HG03135 (cell line): ENCODE results near the gene MANEAL.
"Not testable (repeated sequence)": the region's sequence is repeated elsewhere in the genome, so short reads cannot be mapped to it uniquely, and the experiment has no call there.

Experiments
- ATAC-seq: cut with Tn5 transposase; IDR thresholded peaks from one replicate; pipeline ENCODE4 v1.9.1; 2021; ENCODE audit warnings: mild to moderate bottlenecking, moderate library complexity; ENCODE audit not compliant: unreplicated experiment

Gene MANEAL, protein sequence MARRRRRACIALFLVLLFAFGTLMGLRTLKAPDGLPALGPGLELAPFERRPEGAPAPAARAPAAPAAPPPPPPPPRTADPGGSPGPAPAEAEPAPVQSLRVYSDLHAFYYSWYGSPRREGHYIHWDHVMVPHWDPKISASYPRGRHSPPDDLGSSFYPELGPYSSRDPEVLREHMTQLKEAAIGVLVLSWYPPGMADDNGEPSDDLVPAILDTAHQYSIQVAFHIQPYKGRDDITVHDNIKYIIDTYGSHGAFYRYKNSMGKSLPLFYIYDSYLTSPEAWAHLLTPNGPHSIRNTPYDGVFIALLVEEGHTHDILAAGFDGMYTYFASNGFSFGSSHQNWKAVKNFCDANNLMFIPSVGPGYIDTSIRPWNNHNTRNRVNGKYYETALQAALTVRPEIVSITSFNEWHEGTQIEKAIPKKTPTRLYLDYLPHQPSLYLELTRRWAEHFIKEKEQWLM

DNA sequence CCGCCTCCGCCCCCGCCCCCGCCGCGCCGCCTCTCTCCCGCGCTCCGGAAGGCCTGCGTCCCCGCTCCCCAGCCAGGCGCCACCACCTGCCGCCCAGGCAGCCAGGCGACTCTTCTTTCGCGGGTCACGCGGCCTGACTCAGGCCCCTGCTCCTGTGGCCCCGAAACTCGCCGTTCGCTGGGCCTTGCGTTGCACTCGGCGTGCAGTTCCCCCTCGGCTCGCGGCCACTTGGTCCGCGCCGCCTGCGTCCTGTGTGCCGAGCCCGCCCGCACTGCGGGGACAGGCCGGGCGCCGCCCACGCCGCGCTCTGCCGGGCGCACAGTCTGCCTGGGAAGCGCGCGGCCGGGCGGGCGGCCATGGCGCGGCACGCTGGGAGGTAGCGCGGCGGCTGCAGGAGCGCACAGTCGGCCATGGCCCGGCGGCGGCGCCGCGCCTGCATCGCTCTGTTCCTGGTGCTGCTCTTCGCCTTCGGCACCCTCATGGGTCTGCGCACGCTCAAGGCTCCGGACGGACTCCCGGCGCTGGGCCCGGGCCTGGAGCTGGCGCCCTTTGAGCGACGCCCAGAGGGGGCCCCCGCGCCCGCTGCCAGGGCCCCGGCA lies at the start of gene MANEAL:
Gene MANEAL, plus strand, starts transcription at position 75 of the 599 bp plus-strand sequence. Its CDS starts 336 bp downstream, at position 411.
- ATAC-seq: no peak

DNA sequence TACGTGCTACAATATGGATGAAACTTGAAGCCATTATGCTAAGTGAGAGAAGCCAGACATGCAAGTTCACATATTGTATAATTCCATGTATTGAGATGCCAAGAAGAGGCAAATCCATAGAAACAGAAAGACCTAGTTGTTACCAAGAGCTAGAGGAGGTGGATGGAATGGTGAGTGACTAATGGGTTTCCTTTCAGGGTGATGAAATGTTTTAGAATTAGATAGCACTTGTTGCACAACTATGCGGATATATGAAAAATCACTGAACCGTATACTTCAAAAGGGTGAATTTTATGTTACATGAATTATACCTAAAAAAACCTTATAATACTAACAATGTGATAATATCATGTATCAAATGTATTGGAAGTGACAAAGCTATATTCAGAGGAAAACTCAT lies 46.8 kb upstream of the MANEAL start:
- no peak for ATAC-seq

DNA sequence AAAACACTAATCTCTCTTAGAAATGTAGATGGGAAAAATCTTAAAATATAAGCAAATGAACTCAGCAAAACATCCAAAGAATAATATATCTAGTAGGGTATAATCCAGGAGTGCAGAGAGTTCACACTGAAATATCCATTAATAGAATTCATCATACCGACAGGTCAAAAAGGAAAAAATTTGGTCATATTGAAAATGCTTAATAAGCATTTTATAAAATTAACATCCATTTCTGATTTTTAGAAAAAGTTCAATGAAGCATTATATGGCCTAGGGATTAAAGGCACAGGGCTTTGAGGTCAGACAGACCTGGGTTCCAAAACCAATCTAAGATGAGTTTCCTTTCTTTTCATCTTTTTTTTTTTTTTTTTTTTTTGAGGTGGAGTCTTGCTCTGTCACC lies 45.1 kb upstream of the MANEAL start:
- no peak for ATAC-seq

DNA sequence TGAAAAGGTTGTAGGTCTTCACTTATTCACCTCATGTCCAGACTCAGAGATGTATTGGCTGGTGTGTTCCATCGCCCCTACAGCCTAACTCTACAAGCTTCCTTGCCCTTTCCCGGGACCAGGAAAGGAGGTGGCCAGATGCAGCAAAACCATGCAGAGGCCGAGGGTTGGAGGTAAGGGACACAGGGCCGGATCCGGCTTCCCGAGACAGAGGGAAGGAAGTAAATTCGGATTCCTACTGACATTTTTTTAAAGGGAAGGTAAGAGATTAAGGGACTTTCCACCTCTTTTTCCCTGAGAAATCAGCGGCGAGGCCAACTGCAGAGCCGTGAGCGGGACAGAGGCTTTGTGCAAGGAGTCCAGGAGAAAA lies 41.4 kb upstream of the MANEAL start:
- no peak for ATAC-seq

DNA sequence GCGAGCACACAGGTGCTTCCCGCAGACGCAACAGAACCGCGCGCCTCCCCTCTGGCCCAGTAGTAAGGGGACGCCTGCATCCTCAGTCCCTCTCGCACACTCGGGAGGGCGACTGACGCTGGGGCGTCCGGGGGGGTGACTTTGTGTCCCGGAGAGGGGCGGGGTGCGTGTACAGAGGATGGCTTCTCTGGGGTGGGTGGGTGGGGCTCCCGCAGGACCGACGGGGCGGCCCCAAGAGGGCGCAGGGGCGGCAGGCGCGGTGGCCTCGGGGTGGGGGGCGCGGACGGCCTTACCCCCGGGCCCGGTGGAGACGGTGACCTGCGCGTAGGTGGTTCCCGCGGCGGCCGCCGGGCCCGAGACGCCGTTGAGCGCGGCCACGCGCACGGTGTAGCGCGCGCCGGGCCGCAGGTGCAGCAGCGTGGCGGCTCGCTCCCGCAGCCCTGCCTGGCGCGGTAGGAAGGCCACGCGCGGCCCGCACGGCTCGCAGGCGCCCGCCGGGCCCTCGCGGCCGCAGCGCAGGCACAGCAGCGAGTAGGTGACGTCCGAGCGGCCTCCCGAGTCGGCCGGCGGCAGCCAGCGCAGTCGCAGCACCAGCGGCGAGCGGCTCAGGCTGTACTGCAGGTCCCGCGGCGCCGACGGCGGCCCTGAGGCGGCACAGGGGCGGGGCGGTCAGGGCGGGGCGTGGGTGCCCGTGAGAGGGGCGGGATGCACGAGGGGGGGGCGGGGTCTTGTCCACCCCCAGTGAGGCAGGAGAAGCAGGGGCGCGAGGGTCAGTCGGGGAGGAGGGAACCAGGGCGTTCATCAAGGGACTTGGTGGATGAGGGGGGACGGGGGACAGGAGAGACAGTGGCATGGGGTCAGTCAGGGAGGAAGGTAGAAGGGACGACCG lies 40.8 kb upstream of the MANEAL start:
- no peak for ATAC-seq

DNA sequence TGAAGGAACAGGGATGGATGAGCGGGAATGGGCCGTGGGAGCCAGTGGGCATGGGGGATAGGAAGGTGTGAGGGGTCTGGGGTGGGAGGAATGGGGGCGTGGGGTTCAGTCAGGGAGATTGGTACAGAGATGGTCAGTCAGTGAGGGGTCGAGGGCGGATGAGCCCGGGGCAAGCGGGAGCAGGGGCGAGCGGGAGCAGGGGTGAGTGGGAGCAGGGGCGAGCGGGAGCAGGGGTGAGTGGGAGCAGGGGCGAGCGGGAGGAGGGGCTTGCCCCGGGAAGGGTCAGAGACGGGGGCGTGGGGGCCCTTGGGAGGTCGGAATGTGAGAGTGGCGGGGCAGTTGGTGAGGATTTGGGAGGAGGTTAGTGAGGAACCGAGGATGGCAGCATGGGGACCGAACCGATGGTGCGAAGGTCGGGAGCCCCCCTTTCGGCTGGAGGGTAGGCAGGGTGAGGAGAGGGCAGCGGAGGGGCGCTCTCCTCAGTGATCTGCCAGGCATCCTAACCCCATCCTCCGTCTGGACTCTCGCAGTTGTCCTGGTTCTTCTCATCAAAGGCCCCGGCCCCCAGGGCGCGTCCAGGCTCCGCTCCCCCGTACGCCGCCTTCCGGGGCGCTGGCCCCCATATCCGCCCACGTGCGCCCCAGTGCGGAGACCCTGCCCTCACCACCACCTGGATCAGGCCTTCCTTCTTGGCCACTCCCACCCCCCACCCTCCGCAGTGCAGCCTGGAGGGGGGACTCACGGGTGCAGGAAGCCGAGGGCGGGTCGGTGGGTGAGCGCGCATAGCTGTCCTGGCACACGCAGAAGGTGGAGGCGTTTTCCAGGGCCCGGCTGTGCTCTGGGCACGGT lies 40.0 kb upstream of the MANEAL start:
- no peak for ATAC-seq

DNA sequence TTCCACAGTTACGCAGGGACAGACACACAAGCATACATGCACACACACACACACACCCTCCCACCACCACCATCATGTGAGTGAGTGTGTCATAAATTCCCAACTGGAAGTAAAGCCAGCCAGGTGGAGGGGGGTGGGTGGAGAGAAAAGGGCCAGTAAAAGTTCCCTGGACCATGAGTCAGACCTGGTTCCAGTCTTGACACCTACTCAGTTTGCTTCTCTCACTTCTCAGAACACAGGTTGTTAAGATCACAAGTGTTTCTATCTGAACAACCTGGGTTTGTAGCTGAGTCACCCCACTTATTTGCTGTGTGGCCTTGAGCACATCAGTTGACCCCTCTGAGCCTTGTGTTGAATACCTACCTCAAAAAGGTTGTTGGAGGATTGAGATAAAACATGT lies 38.4 kb upstream of the MANEAL start:
- no peak for ATAC-seq

DNA sequence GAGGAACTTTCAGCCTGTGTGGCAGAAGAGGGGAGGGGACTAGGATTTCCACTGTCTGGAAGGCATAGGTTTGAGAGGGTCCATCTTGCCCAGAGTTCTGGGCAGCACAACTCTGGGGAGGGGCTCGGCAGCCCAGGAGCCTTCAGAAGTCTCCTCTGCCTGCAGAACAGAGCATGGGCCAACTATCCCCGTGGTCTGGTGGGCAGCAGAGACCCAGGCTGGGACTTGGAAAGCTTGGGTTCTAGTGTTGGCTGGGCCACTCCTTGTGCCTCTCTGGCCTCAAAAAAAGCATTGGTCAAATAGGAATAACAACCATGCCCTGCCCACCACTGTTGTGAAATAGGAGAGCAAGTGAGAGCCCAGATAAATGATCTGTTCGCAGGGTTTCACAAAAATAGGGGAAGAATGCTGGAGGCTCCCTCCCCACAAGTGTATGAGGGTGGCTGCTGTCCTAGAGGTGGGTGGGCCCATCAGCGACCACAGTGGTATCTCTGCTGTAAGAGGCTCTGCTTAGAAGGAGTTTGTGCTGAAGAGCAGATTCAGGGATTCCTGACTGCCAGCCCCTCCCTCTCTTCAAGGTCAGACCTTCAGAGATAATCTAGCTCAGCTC lies 37.6 kb upstream of the MANEAL start:
- ATAC-seq: no peak

DNA sequence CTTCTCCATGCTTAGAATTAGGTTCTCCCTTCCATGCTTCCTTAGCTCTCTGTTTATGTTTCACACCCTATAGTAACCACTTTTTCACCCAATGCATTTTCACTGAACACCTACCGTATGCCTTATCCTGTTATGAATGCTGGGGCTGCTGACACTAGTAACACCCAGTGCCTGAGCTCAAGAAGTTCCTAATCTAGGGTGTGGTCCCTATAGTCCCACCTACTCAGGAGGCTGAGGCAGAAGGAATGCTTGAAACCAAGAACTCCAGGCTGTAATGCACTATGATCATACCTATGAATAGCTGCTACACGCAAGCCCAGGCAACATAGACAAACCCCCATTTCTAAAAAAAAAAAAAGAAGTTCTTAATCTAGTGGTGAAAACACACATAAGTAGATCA lies 34.2 kb upstream of the MANEAL start:
- ATAC-seq: no peak

DNA sequence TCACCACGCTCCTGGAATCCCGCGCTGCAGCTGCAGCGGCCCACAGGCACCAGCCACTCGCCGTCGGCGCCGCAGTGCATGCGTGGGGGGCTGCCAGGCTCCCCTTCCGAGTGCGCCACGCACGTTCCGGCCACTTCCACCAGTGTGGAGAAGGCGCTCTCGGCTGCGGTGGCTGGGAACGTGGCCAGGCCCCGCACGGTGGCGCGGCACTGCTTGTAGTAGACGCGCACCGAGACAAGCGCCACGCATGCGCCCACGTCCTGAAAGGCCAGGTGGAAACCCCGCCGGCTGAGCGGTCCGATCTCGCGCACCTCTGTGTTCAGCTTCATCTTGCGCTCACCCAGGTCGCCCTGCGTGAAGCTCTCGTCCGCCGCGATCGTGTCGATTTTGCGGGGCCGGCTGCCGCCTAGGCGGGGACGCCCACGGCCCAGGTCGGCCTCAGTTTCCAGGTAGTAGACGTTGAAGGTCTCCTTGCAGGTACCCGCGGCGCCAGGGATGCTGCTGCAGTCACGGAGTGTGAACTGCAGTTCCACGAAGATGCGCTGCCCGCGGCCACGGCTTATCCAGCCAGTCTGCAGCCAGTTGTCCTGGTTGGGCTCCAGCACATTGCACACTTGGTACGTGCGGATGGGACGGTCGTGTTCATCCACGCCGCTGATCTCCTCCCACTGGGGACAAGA lies 32.1 kb upstream of the MANEAL start:
- ATAC-seq: no peak

DNA sequence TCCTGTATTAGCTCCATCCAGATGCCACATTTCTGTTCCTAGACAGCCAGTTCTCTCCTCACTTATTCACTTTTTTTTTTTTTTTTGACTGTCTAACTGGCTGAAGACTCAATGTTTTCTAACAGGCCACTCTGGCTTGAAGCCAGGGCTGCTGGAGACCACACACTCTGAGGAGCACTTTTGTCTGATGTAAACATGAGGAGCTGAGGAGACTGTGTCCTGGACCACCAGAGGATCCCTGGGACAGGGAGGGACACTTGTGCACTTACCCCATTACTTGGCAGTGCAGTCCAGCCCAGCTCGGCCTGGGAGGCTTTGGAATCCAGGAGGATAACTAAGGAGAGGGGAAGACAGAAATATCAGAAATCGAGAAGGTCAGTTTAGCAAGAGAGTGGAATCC lies 31.1 kb upstream of the MANEAL start:
- no peak for ATAC-seq

DNA sequence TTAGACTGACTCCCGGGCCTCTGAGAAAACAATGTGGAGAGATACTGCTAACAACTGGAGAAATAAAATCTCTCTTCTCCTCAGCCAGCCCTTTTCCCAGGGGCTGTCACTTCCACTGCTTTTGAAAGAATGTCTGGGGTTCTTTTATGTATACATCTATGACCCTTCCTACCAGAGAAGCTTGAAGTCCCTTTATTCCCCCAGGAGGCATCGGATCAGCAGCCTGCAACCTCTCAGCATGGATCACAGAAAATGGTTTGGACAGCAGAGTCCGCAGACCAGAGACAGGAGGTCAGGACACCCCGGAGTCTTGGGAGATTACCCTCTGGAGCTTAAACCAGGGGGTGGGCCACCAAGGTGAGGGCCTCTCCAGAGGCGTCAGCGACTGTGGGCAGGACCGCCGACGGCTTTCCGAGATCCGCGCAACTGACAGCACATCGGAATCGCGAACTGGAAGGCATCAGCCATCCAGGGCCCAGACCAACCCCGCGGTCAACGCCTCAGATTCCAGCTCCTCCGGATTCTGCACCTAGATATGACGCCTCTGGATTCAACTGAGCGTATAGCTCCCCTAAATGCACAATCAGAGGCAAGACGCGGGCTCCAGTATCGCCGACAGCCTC lies 29.7 kb upstream of the MANEAL start:
- ATAC-seq: no peak

DNA sequence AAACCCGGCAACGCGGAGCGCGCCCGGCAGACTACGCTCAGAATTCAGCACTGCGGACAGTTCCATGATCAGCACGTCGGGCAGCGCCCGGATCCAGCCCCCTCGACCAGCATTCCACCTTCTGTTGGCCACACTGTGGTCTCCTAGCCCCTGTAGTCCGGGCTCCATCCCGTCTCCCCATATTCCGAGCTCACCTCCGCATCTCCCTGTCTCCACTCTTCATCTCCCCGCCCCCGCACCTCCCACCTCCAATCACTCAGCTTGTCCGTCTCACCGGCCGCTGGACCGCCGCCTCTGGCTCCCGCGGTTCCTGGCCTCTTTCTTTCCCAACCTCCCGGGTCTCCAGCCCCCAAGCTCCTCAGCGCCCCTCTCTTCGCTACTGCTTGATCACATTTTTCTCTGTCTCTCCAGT lies 29.2 kb upstream of the MANEAL start:
- no peak for ATAC-seq

DNA sequence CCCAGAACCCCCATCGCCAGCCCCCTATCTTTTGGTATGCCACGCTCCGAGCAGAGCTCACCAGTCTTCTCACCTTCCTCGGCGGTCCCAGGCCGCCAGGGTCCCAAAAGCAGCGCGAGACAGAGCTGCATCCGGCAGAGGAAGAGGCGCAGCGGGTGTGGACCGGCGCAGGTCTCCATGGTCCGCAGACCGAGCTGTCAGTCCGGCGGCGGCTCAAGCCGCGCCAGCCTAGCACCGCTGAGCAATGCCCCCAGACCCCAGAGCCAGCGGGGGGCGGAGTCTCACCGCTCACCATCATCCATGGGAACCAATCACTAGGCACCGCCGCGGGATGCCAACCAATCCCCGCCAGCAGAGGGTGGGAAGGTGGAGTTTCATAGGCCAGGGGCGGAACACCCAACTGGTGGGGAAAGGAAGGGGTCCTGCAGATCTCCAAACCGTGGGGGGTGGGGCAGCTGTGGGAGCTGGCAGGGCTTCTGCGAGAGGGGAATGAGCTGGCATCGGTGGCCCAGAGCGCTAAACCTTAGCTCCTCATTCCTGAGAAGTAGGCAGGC lies 28.7 kb upstream of the MANEAL start, which contains the start of gene EPHA10:
Gene EPHA10, minus strand, starts transcription at position 233 of the 554 bp plus-strand sequence. Its CDS starts 54 bp downstream, at position 179.
- no peak for ATAC-seq

DNA sequence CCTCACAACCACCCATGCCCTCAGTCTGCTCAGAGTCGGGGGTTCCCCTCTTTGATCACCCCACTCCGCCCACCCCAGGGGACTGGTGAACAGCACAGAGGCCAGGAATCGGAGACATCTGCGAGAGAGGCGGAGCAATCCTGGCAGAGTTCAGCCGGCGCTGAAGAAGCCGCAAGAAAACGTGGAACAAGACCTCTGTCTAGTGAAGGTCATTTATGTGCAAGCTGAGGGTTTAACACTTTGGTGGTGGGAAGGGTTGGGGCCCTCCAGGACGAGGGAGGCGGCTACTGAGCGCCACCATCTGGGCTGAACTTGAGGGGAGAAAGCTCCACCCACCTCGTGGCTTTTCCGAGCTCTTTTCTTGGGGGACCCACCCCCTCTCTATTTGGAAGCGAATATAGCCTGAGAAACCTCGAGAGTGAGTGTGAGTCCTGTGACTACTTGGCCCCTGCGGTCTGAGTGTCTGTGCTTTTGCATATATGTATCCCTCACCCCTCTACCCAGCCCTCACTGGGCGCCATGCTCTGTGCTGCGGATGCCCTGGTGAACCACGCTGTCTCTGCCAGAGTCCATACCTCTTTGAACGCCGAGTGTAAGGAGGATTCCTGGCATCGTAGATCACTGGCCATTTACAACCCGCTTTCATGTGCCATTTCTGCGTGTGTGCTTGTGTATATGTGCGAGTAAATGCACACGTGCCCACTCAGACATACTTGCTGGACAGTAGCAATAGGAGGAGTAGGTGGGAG lies 27.6 kb upstream of the MANEAL start:
- no peak for ATAC-seq

DNA sequence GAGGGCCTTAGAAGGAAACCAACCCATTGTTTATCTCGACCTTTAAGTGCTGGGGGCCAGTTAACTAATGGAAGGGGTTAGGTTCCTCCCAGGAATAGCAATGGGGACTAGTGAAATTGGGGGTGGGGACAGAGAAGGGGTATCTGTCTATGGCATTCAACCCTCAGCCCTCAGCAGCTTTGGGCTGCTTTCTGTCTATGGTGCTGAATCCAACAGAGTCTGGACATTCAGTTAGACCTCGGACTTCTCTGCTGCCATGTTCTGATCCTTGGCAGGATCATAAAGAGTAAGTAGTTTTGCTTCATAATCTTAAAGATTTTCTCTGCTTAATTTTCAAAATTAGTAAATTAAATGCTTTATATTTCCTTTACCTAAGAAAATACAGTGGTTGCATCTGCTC lies 26.2 kb upstream of the MANEAL start:
- ATAC-seq: no peak

DNA sequence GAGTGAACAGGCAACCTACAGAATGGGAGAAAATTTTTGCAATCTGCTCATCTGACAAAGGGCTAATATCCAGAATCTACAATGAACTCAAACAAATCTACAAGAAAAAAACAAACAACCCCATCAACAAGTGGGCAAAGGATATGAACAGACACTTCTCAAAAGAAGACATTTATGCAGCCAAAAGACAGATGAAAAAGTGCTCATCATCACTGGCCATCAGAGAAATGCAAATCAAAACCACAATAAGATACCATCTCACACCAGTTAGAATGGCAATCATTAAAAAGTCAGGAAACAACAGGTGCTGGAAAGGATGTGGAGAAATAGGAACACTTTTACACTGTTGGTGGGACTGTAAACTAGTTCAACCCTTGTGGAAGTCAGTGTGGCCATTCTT lies 22.2 kb upstream of the MANEAL start:
- ATAC-seq: not testable (repeated sequence)

DNA sequence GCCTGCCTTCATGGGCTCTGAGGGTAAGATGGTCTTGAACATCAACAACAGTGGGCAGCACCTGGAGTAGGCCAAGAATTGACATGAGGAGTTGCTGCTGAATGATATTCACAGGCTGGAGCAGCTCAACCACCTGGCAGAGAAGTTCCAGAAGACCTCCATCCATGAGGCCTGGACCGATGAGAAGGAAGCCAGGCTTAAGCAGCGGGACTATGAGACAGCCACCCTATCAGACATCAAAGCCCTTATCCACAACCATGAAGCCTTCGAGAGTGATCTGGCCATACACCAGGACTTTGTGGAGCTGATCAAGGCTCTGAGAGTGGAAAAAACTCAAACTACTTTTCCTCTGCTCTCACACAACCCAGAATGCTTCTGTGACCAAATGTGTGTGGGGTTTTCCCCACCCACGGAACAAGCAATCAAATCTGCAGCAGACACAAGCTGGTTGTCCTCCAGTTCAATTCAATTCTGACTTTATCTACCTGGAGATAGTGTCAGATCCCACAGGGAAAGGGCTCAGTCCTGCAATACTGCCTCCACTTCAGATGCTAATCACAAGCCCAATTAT lies 16.6 kb upstream of the MANEAL start:
- ATAC-seq: no peak
